ENCODE measurements around the gene ADISSP.

Gene ADISSP

DNA sequence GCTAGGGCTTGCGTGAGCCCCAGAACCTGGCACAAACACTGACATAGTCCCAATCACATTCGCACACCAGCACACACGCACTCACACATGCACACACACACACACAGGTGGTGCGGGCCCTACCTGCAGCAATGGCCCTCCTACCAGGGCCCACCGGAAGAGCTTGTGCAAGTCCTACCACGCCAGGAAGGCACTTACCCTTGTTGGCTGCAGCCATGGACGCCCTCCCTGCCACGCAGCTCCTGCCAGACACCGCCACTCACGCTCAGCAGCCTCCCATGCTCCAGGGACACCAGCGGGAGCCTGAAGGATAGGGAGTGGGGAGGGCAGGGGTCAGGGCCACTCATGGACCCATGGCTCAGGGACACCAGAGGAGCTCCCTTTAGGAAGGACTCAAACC lies 7.7 kb downstream of the ADISSP start:
- H3K4me3 ChIP-seq (ENCODE audit: low read length) = no peak overlapping the region
- TF ChIP-seq, protein P1, sequence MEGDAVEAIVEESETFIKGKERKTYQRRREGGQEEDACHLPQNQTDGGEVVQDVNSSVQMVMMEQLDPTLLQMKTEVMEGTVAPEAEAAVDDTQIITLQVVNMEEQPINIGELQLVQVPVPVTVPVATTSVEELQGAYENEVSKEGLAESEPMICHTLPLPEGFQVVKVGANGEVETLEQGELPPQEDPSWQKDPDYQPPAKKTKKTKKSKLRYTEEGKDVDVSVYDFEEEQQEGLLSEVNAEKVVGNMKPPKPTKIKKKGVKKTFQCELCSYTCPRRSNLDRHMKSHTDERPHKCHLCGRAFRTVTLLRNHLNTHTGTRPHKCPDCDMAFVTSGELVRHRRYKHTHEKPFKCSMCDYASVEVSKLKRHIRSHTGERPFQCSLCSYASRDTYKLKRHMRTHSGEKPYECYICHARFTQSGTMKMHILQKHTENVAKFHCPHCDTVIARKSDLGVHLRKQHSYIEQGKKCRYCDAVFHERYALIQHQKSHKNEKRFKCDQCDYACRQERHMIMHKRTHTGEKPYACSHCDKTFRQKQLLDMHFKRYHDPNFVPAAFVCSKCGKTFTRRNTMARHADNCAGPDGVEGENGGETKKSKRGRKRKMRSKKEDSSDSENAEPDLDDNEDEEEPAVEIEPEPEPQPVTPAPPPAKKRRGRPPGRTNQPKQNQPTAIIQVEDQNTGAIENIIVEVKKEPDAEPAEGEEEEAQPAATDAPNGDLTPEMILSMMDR (conservative IDR thresholded peaks at IDR 0.05; ENCODE audit: low read length) = no peak
- DNase-seq (ENCODE audit: low read depth) = no peak

- H3K4me3 ChIP-seq (ENCODE audit: low read length) = no peak overlapping the region
- TF ChIP-seq, protein P1 (conservative IDR thresholded peaks at IDR 0.05; ENCODE audit: low read length) = no peak
- no peak for DNase-seq (ENCODE audit: low read depth)
These were observed 8.2 kb downstream of the ADISSP start for GRCh38 chr20:3759316-3759823.

- TF ChIP-seq, protein P1 (conservative IDR thresholded peaks at IDR 0.05; ENCODE audit: low read length) = no peak
- no peak for DNase-seq (ENCODE audit: low read depth)
- H3K4me3 ChIP-seq (ENCODE audit: low read length) = no peak overlapping the region
These were observed 9.0 kb downstream of the ADISSP start for GRCh38 chr20:3758566-3758965.

- no peak overlapping the region for H3K4me3 ChIP-seq (ENCODE audit: low read length)
- TF ChIP-seq, protein P1 (conservative IDR thresholded peaks at IDR 0.05; ENCODE audit: low read length) = no peak
- no peak for DNase-seq (ENCODE audit: low read depth)
These were observed 10.3 kb downstream of the ADISSP start for GRCh38 chr20:3757268-3757667.

GRCh38 chr20:3755814-3756480 lies 11.6 kb downstream of the ADISSP start:
- no peak for DNase-seq (ENCODE audit: low read depth)
- TF ChIP-seq, protein P1 (conservative IDR thresholded peaks at IDR 0.05; ENCODE audit: low read length) = no peak
- H3K4me3 ChIP-seq (ENCODE audit: low read length) = no peak overlapping the region

DNA sequence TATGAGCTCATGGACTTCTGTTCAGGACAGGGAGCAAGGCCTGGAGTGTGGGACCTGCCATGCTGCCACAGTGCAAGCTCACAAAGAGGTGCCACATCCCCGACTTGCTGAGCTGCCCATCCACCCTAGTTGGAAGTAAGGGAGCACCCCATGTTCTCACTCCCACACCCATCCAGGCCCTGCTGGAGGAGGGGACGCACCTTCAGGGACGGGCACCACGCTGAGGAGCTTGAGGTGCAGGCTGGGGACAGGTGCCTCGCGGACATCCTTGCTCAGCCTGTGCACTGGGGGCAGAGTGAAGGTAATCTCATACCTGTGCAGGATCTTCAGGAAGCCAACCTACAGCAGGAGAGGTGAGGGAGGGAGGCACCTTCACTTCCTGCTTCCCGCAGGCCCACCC lies 12.3 kb downstream of the ADISSP start:
- no peak for DNase-seq (ENCODE audit: low read depth)
- no peak overlapping the region for H3K4me3 ChIP-seq (ENCODE audit: low read length)
- TF ChIP-seq, protein P1 (conservative IDR thresholded peaks at IDR 0.05; ENCODE audit: low read length) = no peak

- DNase-seq (ENCODE audit: low read depth) = no peak
- TF ChIP-seq, protein P1 (conservative IDR thresholded peaks at IDR 0.05; ENCODE audit: low read length) = no peak
- no peak overlapping the region for H3K4me3 ChIP-seq (ENCODE audit: low read length)
These were observed 13.3 kb downstream of the ADISSP start for GRCh38 chr20:3754276-3754630.

Data from AG10803 (cell line).